IMR-90 (cell line): Measurements from ENCODE around the gene L1CAM. TPM values are rescaled to one million over a fixed set of nuclear protein-coding genes. Genes with fewer than 3 reads are reported as not detected.

Experiments used
- ATAC-seq: fragments of 200-7000 bp; cut with Tn5 transposase; 2 replicates; pipeline ENCODE4 v1.9.1; 2020; ENCODE audit warnings: low read depth, mild to moderate bottlenecking, moderate library complexity
- BruUV-seq: library from RNA; stranded (reverse); fragments of 400-500 nt; replicated peaks from 2 replicates; lab custom pipeline; 2021; lab: Mats Ljungman, UMichigan
- CTCF ChIA-PET: fragments of 300-600 bp; formaldehyde crosslinking; extraction: SDS; loops from one replicate; lab custom pipeline; 2021; ENCODE audit warnings: antibody characterized with exemption; lab: Yijun Ruan, JAX
- POLR2A ChIA-PET: fragments of 300-600 bp; sonication (Branson Sonifier 250); formaldehyde crosslinking; loops from one replicate; lab custom pipeline; 2022; ENCODE audit warnings: antibody characterized with exemption; ENCODE audit not compliant: unreplicated experiment; lab: Charles Lee
- DNase-seq: peaks from one replicate; pipeline ENCODE4 v3.0.0; 2013
- H2AFZ ChIP-seq: replicated peaks from 2 replicates; pipeline ENCODE3; 2013; ENCODE audit warnings: low read length, mild to moderate bottlenecking; ENCODE audit not compliant: poor library complexity
- H2AK5ac ChIP-seq: 2 replicates; pipeline ENCODE4 v1.6.1; 2013; ENCODE audit warnings: low read depth, low read length, inconsistent platforms
- H2AK9ac ChIP-seq: replicated peaks from 2 replicates; pipeline ENCODE3; 2013; ENCODE audit warnings: mild to moderate bottlenecking, low read depth, low read length, moderate library complexity; ENCODE audit not compliant: poor library complexity
- H2BK120ac ChIP-seq: 2 replicates; pipeline ENCODE4 v1.6.1; 2013; ENCODE audit warnings: low read depth, low read length, inconsistent platforms
- H2BK15ac ChIP-seq: 3 replicates; pipeline ENCODE4 v1.6.1; 2013; ENCODE audit warnings: low read depth, low read length, inconsistent platforms
- H2BK20ac ChIP-seq: 2 replicates; pipeline ENCODE4 v1.6.1; 2013; ENCODE audit warnings: low read depth, mild to moderate bottlenecking, inconsistent platforms, low read length, moderate library complexity
- H2BK5ac ChIP-seq: 2 replicates; pipeline ENCODE4 v1.6.1; 2013; ENCODE audit warnings: mild to moderate bottlenecking, low read depth, low read length, inconsistent platforms; ENCODE audit not compliant: poor library complexity, severe bottlenecking
- H3K14ac ChIP-seq: replicated peaks from 2 replicates; pipeline ENCODE4 v1.6.1; 2013; ENCODE audit warnings: low read depth, low read length, inconsistent platforms
- H3K18ac ChIP-seq: 2 replicates; pipeline ENCODE4 v1.6.1; 2013; ENCODE audit warnings: low read depth, low read length, control low read depth
- H3K23ac ChIP-seq: 2 replicates; pipeline ENCODE4 v1.6.1; 2013; ENCODE audit warnings: low read depth, low read length, inconsistent platforms
- H3K27ac ChIP-seq: 2 replicates; pipeline ENCODE4 v1.5.1; 2013; ENCODE audit warnings: mild to moderate bottlenecking, control low read depth, low read length; ENCODE audit not compliant: insufficient read depth
- H3K27me3 ChIP-seq: 2 replicates; pipeline ENCODE4 v1.6.1; 2013; ENCODE audit warnings: low read length; ENCODE audit not compliant: control insufficient read depth, insufficient read depth
- H3K36me3 ChIP-seq: 2 replicates; pipeline ENCODE4 v1.6.1; 2013; ENCODE audit warnings: low read length, mixed read lengths; ENCODE audit not compliant: control insufficient read depth, insufficient read depth
- H3K4ac ChIP-seq: 2 replicates; pipeline ENCODE4 v1.6.1; 2013; ENCODE audit warnings: low read depth, low read length, inconsistent platforms
- H3K4me1 ChIP-seq: 2 replicates; pipeline ENCODE4 v1.6.1; 2013; ENCODE audit warnings: low read length, mixed read lengths; ENCODE audit not compliant: control insufficient read depth, insufficient read depth
- H3K4me2 ChIP-seq: 2 replicates; pipeline ENCODE4 v1.6.1; 2013; ENCODE audit warnings: low read depth, mild to moderate bottlenecking, control low read depth, low read length, moderate library complexity
- H3K4me3 ChIP-seq: 2 replicates; pipeline ENCODE4 v1.5.1; 2013; ENCODE audit warnings: low read depth, mild to moderate bottlenecking, control low read depth, low read length, moderate library complexity; ENCODE audit not compliant: insufficient read depth
- H3K56ac ChIP-seq: 2 replicates; pipeline ENCODE4 v1.6.1; 2013; ENCODE audit warnings: low read length, inconsistent platforms; ENCODE audit not compliant: insufficient read depth; ENCODE audit errors: extremely low read depth
- H3K79me1 ChIP-seq, 2 experiments: 2 replicates each; pipeline ENCODE4 v1.6.1; 2013; ENCODE audit warnings: low read length in 2 of 2, inconsistent platforms in 1 of 2, low read depth in 1 of 2
- H3K9ac ChIP-seq: 2 replicates; pipeline ENCODE4 v1.6.1; 2013; ENCODE audit warnings: low read depth, low read length, control low read depth
- H3K9me1 ChIP-seq: 2 replicates; pipeline ENCODE4 v1.6.1; 2013; ENCODE audit warnings: low read length, inconsistent platforms; ENCODE audit not compliant: insufficient read depth
- H3K9me3 ChIP-seq: 2 replicates; pipeline ENCODE4 v1.6.1; 2013; ENCODE audit warnings: low read length; ENCODE audit not compliant: control insufficient read depth, insufficient read depth
- H4K20me1 ChIP-seq: 2 replicates; pipeline ENCODE4 v1.6.1; 2013; ENCODE audit warnings: low read length, inconsistent platforms; ENCODE audit not compliant: insufficient read depth
- H4K5ac ChIP-seq: 2 replicates; pipeline ENCODE4 v1.6.1; 2013; ENCODE audit warnings: mild to moderate bottlenecking, low read depth, low read length, control low read depth
- H4K8ac ChIP-seq, 2 experiments: 2 replicates each; pipeline ENCODE4 v1.6.1; 2013; ENCODE audit warnings: low read depth in 2 of 2, low read length in 2 of 2, control low read depth in 1 of 2, inconsistent platforms in 1 of 2
- H4K91ac ChIP-seq: 2 replicates; pipeline ENCODE4 v1.6.1; 2013; ENCODE audit warnings: low read depth, low read length, inconsistent platforms; ENCODE audit not compliant: insufficient read depth
- BHLHE40 ChIP-seq: fragments of 150-350 bp; IDR thresholded peaks from 2 replicates; pipeline ENCODE4 v1.6.1; 2016; ENCODE audit warnings: mild to moderate bottlenecking, low read depth, low read length
- CEBPB ChIP-seq: IDR thresholded peaks from 2 replicates; pipeline ENCODE4 v1.6.1; 2012; ENCODE audit warnings: low read depth, low read length, improper control_type of control experiment
- CHD1 ChIP-seq: IDR thresholded peaks from 2 replicates; pipeline ENCODE4 v1.6.1; 2012; ENCODE audit warnings: low read depth, low read length, improper control_type of control experiment
- FOS ChIP-seq: fragments of 150-350 bp; IDR thresholded peaks from 2 replicates; pipeline ENCODE4 v1.6.1; 2016; ENCODE audit warnings: low read depth, low read length
- MAFK ChIP-seq: IDR thresholded peaks from 2 replicates; pipeline ENCODE4 v1.6.1; 2012; ENCODE audit warnings: low read depth, low read length, improper control_type of control experiment
- MAZ ChIP-seq: IDR thresholded peaks from 2 replicates; pipeline ENCODE4 v1.6.1; 2012; ENCODE audit warnings: low read depth, mild to moderate bottlenecking, low read length, improper control_type of control experiment, moderate library complexity, borderline replicate concordance
- MXI1 ChIP-seq: IDR thresholded peaks from 2 replicates; pipeline ENCODE4 v1.6.1; 2012; ENCODE audit warnings: low read depth, mild to moderate bottlenecking, low read length, moderate library complexity, borderline replicate concordance
- NFE2L2 ChIP-seq: fragments of 150-350 bp; IDR thresholded peaks from 2 replicates; pipeline ENCODE4 v1.6.1; 2016; ENCODE audit warnings: low read depth, mild to moderate bottlenecking, low read length
- POLR2A ChIP-seq: IDR thresholded peaks from 2 replicates; pipeline ENCODE4 v1.6.1; 2012; ENCODE audit warnings: mild to moderate bottlenecking, low read depth, low read length
- RAD21 ChIP-seq: IDR thresholded peaks from 2 replicates; pipeline ENCODE4 v1.6.1; 2012; ENCODE audit warnings: low read length, improper control_type of control experiment
- RCOR1 ChIP-seq: IDR thresholded peaks from 2 replicates; pipeline ENCODE4 v1.6.1; 2012; ENCODE audit warnings: mild to moderate bottlenecking, low read length, improper control_type of control experiment; ENCODE audit not compliant: insufficient replicate concordance
- RFX5 ChIP-seq: IDR thresholded peaks from 2 replicates; pipeline ENCODE4 v1.8.0; 2012; ENCODE audit warnings: low read depth, mild to moderate bottlenecking, low read length, moderate library complexity
- SMC3 ChIP-seq: fragments of 150-350 bp; IDR thresholded peaks from 2 replicates; pipeline ENCODE4 v1.6.1; 2016; ENCODE audit warnings: low read depth, mild to moderate bottlenecking, antibody characterized with exemption, low read length, moderate library complexity
- WGBS, 2 experiments: methylation state at CpG; one replicate each; pipeline versions ENCODE4 v1.1.5 to v1.1.7; 2013; ENCODE audit warnings: missing lambda C conversion rate in 2 of 2; ENCODE audit not compliant: insufficient read length in 1 of 2; ENCODE audit errors: extremely low coverage in 2 of 2; 5-methylcytosine and 5-hydroxymethylcytosine counted together
- dilution Hi-C: fragments of 300-500 bp; cut with HindIII; formaldehyde crosslinking; loops from one replicate; pipeline ENCODE4 v1.14.3; 2018; ENCODE audit warnings: low sequenced_read_pairs; ENCODE audit not compliant: unreplicated experiment
- in situ Hi-C: fragments of 300-500 bp; cut with MboI; formaldehyde crosslinking; loops from 3 replicates; pipeline ENCODE4 v1.14.3; 2019; ENCODE audit warnings: low sequenced_read_pairs, inconsistent platforms, mixed read lengths
- intact Hi-C: fragments of 100-400 bp; cut with micrococcal nuclease; formaldehyde crosslinking; loops from 2 replicates; pipeline ENCODE4 v1.10.0; 2022
- polyA plus RNA-seq, 3 experiments: library from polyadenylated mRNA; depleted of rRNA; stranded (reverse); fragments of >200 nt; gene quantifications; 2 replicates each; pipeline ENCODE4 v1.2.3, GENCODE V29; 2012; ENCODE audit warnings: low replicate concordance in 1 of 3
- total RNA-seq: library from RNA; depleted of rRNA; stranded (reverse); fragments of >200 nt; gene quantifications from 2 replicates; pipeline ENCODE4 v1.2.3, GENCODE V29; 2012
- TF ChIP-seq, protein P1 (sequence below): conservative IDR thresholded peaks from 2 replicates; pipeline ENCODE4 v1.5.1; 2012; ENCODE audit warnings: mild to moderate bottlenecking, low read depth, low read length, improper control_type of control experiment
- TF ChIP-seq, protein P2 (sequence below): fragments of 150-350 bp; IDR thresholded peaks from 2 replicates; pipeline ENCODE4 v1.6.1; 2017; ENCODE audit warnings: mild to moderate bottlenecking, antibody characterized with exemption, low read length, low read depth
- TF ChIP-seq, protein P3 (sequence below): fragments of 150-350 bp; IDR thresholded peaks from 2 replicates; pipeline ENCODE4 v1.6.1; 2016; ENCODE audit warnings: low read depth, mild to moderate bottlenecking, low read length, moderate library complexity, borderline replicate concordance

L1CAM gene
- total and polyA plus RNA-seq, 2 of the 4 experiments (the other 2 are of a cell fraction) = 0.36 to 1.9 TPM

DNA sequence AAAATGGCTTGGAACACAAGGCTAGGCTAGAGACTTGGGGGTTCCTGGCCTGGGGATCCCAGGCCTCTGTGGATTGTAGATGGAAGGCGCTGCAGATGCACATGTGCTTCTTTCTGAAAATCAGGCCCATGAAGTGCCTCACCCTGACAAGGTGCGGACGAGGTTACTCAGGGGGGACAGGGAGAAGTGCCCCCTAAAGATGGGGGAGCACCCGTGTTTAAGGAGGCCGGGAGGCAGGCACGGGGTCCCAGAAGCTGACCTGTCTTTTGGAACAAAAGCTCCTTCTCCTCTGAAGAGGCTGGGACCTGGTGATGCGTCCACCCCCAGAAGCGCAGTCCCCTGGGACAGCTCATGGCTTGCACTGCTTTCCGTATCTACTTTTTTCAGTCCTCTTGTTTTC lies 58.1 kb downstream of the L1CAM start:
- no peak overlapping the region for H3K4me2 ChIP-seq
- H3K23ac ChIP-seq = no peak overlapping the region
- ATAC-seq = no peak
- H4K91ac ChIP-seq = no peak overlapping the region
- no peak overlapping the region for H2AFZ ChIP-seq
- CTCF ChIA-PET = no interaction called here
- no peak overlapping the region for H3K4ac ChIP-seq
- H4K20me1 ChIP-seq = no peaks in the 10 kb centered on the region; the same call in 1 of the 2 replicates
- no peak overlapping the region for H2BK15ac ChIP-seq
- H2AK9ac ChIP-seq = no peak overlapping the region
- no peaks in the 10 kb centered on the region for H3K36me3 ChIP-seq
- H3K27ac ChIP-seq = no peak overlapping the region
- H2AK5ac ChIP-seq = no peak overlapping the region
- H3K14ac ChIP-seq = no peak overlapping the region
- no peak overlapping the region for H3K56ac ChIP-seq
- no peak for DNase-seq
- no peak overlapping the region for H2BK5ac ChIP-seq
- no peak overlapping the region for H3K9ac ChIP-seq
- intact Hi-C loops = loop anchor here (2.0 kb wide), 1 partner anchor 73 kb away; no protein-coding TSS in a partner anchor
- H3K4me3 ChIP-seq = no peak overlapping the region
- no peak overlapping the region for H2BK120ac ChIP-seq
- TF ChIP-seq MAFK = no peak
- TF ChIP-seq MXI1 = no peak
- TF ChIP-seq POLR2A = no peak
- TF ChIP-seq RFX5 = no peak
- no peak for TF ChIP-seq CHD1
- TF ChIP-seq, protein P1, sequence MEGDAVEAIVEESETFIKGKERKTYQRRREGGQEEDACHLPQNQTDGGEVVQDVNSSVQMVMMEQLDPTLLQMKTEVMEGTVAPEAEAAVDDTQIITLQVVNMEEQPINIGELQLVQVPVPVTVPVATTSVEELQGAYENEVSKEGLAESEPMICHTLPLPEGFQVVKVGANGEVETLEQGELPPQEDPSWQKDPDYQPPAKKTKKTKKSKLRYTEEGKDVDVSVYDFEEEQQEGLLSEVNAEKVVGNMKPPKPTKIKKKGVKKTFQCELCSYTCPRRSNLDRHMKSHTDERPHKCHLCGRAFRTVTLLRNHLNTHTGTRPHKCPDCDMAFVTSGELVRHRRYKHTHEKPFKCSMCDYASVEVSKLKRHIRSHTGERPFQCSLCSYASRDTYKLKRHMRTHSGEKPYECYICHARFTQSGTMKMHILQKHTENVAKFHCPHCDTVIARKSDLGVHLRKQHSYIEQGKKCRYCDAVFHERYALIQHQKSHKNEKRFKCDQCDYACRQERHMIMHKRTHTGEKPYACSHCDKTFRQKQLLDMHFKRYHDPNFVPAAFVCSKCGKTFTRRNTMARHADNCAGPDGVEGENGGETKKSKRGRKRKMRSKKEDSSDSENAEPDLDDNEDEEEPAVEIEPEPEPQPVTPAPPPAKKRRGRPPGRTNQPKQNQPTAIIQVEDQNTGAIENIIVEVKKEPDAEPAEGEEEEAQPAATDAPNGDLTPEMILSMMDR = no peak
- TF ChIP-seq FOS = no peak
- TF ChIP-seq, protein P2, sequence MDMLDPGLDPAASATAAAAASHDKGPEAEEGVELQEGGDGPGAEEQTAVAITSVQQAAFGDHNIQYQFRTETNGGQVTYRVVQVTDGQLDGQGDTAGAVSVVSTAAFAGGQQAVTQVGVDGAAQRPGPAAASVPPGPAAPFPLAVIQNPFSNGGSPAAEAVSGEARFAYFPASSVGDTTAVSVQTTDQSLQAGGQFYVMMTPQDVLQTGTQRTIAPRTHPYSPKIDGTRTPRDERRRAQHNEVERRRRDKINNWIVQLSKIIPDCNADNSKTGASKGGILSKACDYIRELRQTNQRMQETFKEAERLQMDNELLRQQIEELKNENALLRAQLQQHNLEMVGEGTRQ = no peak
- no peak for TF ChIP-seq BHLHE40
- no peak for TF ChIP-seq MAZ
- no peak for TF ChIP-seq CEBPB
- TF ChIP-seq RCOR1 = no peak
- TF ChIP-seq SMC3 = no peak
- TF ChIP-seq, protein P3, sequence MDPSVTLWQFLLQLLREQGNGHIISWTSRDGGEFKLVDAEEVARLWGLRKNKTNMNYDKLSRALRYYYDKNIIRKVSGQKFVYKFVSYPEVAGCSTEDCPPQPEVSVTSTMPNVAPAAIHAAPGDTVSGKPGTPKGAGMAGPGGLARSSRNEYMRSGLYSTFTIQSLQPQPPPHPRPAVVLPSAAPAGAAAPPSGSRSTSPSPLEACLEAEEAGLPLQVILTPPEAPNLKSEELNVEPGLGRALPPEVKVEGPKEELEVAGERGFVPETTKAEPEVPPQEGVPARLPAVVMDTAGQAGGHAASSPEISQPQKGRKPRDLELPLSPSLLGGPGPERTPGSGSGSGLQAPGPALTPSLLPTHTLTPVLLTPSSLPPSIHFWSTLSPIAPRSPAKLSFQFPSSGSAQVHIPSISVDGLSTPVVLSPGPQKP = no peak
- TF ChIP-seq RAD21 = no peak
- no peak for TF ChIP-seq NFE2L2
- H4K8ac ChIP-seq = no peak overlapping the region
- no peaks in the 10 kb centered on the region for H3K9me1 ChIP-seq
- H4K5ac ChIP-seq = no peak overlapping the region
- no peaks in the 10 kb centered on the region for H3K79me1 ChIP-seq
- no TSS peak for BruUV-seq
- H3K27me3 ChIP-seq = peaks cover 57% of the 10 kb centered on the region
- no peak overlapping the region for H3K18ac ChIP-seq
- no peak overlapping the region for H2BK20ac ChIP-seq
- in situ Hi-C loops = no loop called here
- peaks cover 13% of the 10 kb centered on the region; the same call in 1 of the 2 replicates for H3K9me3 ChIP-seq
- POLR2A ChIA-PET = no interaction called here
- WGBS, 2 experiments = 73% methylated on average over 5 of the region's 9 CpGs; no CpG with 5 or more reads in 1 of the 2 experiments
- no peaks in the 10 kb centered on the region for H3K4me1 ChIP-seq
- dilution Hi-C loops = no loop called here
